ENCODE data around the gene SAMD11. TPM values are rescaled to one million over a fixed set of nuclear protein-coding genes. Genes with fewer than 3 reads are reported as not detected.

SAMD11 gene
- total RNA-seq, 1 donor from 2014 or later, result 6.0 TPM

DNA sequence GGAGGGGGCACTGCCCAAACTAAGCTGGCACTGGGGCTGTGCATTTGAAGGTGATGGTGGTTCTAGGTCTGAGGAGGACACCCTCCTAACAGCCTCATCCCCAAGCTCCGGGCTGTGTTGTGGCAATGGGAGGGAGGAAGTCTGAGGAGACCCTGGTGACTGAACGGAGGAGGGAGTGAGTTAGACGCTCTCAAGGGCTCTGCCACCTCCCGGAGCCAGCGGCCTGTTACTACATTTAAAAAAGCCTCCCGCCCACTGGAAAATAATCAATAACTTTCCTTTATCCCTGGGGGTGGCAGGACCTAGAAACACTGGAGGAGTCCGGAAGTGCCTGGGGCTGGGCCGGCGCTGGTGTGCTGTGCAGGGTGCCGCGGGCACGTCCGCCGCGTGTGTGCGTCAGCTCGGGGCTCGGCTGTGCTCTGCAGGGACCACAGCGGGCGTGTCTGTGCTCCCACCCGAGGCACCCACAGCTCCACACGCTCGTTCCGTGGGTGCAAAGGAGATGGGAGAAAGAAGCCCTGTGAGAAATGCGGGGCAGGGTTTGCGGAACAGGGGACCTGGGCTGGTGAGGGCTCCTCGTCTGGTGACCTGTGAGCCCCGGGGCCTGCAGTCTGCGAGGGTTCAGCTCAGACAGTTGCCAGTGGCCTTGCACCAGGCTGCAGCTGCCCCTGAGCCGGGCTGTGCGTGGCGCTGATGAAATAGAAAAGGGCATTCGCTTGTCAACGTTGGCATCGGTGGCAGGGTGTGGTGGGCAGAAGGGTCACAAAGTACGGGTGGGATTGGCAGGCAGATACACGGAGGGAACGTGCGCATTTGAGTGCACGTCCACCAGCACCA is 5.3 kb downstream of the SAMD11 start:
- Histone ChIP-seq H3K79me2 (ENCODE audit: insufficient read depth, low read length) (no peaks in the 10 kb centered on the region), H2AFZ (ENCODE audit: low read depth, low read length) (no peak overlapping the region), H3K27ac (ENCODE audit: low read depth, low read length) (no peak overlapping the region), H3K4me3 (ENCODE audit: insufficient read depth, low read depth, low read length) (no peak overlapping the region), H3K9me3 (ENCODE audit: insufficient read depth, low read depth, low read length) (no peaks in the 10 kb centered on the region), H3K4me1 (ENCODE audit: insufficient read depth, low read length) (peaks cover 8% of the 10 kb centered on the region), H4K20me1 (ENCODE audit: insufficient read depth, low read length) (peaks cover 40% of the 10 kb centered on the region), H3K4me2 (ENCODE audit: low read length) (no peak overlapping the region), H3K27me3 (ENCODE audit: insufficient read depth, low read length) (peaks cover 13% of the 10 kb centered on the region), H3K9ac (ENCODE audit: low read length) (no peak overlapping the region), H3K36me3 (ENCODE audit: insufficient read depth, low read length) (no peaks in the 10 kb centered on the region)
- Mint-ChIP-seq H3K27me3 (ENCODE audit: low read depth, unreplicated experiment) (peaks cover 49% of the 10 kb centered on the region), H3K27ac (ENCODE audit: unreplicated experiment) (no peak overlapping the region), H3K4me1 (ENCODE audit: low read depth, unreplicated experiment) (peaks cover 5% of the 10 kb centered on the region), H3K4me3 (ENCODE audit: unreplicated experiment) (no peak overlapping the region), H3K36me3 (ENCODE audit: low read depth, unreplicated experiment) (peaks cover 2% of the 10 kb centered on the region), H3K9me3 (ENCODE audit: unreplicated experiment) (peaks cover 2% of the 10 kb centered on the region)
- no peak for FAIRE-seq
- DNase-seq (ENCODE audit: low read depth), result no peak
- TF ChIP-seq, protein P1, sequence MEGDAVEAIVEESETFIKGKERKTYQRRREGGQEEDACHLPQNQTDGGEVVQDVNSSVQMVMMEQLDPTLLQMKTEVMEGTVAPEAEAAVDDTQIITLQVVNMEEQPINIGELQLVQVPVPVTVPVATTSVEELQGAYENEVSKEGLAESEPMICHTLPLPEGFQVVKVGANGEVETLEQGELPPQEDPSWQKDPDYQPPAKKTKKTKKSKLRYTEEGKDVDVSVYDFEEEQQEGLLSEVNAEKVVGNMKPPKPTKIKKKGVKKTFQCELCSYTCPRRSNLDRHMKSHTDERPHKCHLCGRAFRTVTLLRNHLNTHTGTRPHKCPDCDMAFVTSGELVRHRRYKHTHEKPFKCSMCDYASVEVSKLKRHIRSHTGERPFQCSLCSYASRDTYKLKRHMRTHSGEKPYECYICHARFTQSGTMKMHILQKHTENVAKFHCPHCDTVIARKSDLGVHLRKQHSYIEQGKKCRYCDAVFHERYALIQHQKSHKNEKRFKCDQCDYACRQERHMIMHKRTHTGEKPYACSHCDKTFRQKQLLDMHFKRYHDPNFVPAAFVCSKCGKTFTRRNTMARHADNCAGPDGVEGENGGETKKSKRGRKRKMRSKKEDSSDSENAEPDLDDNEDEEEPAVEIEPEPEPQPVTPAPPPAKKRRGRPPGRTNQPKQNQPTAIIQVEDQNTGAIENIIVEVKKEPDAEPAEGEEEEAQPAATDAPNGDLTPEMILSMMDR (IDR thresholded peaks at IDR 0.05; ENCODE audit: insufficient read depth, low read depth, low read length), result no peak

DNA sequence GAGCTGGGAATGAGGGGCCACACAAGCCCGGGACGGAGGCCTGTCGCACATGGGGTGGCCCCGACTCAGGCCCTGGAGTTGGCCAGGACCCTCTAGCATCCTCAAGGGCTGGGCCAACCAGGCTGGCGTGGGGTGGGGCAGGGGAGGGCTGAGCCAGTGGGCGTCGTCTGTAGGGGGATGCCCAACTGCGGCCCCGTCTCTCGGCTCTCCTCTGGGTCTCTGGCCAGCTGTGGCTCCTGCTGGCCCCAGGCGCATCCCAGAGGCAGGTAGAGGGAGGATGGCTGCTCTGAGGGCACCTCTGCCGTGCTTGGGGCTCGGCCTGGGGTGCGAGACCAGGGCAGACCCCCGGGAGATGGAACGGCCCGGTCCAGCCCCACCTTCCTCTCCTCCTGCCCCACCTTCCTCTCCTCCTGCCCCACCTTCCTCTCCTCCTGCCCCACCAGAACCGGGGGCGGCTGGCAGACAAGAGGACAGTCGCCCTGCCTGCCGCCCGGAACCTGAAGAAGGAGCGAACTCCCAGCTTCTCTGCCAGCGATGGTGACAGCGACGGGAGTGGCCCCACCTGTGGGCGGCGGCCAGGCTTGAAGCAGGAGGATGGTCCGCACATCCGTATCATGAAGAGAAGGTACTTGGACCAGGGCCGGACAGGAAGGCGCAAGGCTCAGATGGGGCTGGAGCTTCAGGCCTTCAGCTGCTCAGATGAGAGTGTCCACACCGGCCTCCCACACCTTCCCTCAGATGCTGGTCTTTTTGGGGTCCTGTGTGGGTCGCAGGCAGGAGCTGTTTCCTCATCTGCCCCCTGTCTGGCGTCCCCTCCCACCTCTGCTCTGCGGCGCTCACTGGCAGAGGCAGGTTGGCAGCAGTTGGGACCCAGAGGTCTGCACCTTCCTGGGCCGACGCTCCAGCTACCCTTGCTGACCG is 6.2 kb downstream of the SAMD11 start:
- Mint-ChIP-seq H3K9me3 (ENCODE audit: unreplicated experiment) (peaks cover 2% of the 10 kb centered on the region), H3K27ac (ENCODE audit: unreplicated experiment) (no peak overlapping the region), H3K4me1 (ENCODE audit: low read depth, unreplicated experiment) (peaks cover 7% of the 10 kb centered on the region), H3K36me3 (ENCODE audit: low read depth, unreplicated experiment) (peaks cover 2% of the 10 kb centered on the region), H3K27me3 (ENCODE audit: low read depth, unreplicated experiment) (peaks cover 51% of the 10 kb centered on the region), H3K4me3 (ENCODE audit: unreplicated experiment) (no peak overlapping the region)
- FAIRE-seq (no peak), DNase-seq (ENCODE audit: low read depth) (no peak)
- Histone ChIP-seq H3K9me3 (ENCODE audit: insufficient read depth, low read depth, low read length) (no peaks in the 10 kb centered on the region), H4K20me1 (ENCODE audit: insufficient read depth, low read length) (peaks cover 41% of the 10 kb centered on the region), H2AFZ (ENCODE audit: low read depth, low read length) (no peak overlapping the region), H3K79me2 (ENCODE audit: insufficient read depth, low read length) (no peaks in the 10 kb centered on the region), H3K4me1 (ENCODE audit: insufficient read depth, low read length) (peaks cover 8% of the 10 kb centered on the region), H3K27ac (ENCODE audit: low read depth, low read length) (no peak overlapping the region), H3K9ac (ENCODE audit: low read length) (no peak overlapping the region), H3K4me3 (ENCODE audit: insufficient read depth, low read depth, low read length) (no peak overlapping the region), H3K36me3 (ENCODE audit: insufficient read depth, low read length) (no peaks in the 10 kb centered on the region), H3K27me3 (ENCODE audit: insufficient read depth, low read length) (peaks cover 15% of the 10 kb centered on the region), H3K4me2 (ENCODE audit: low read length) (no peak overlapping the region)
- no peak for TF ChIP-seq EZH2 (IDR thresholded peaks at IDR 0.05; ENCODE audit: insufficient read depth, low read length)
- TF ChIP-seq, protein P1 (IDR thresholded peaks at IDR 0.05; ENCODE audit: insufficient read depth, low read depth, low read length), result no peak

Data from astrocyte (in vitro differentiated cells and primary cell).